ENCODE data around the gene ALG1L2. TPM values are rescaled to one million over a fixed set of nuclear protein-coding genes. Genes with fewer than 3 reads are reported as not detected.
"Not testable (repeated sequence)": the region's sequence is repeated elsewhere in the genome, so short reads cannot be mapped to it uniquely, and the experiment has no call there.

The ALG1L2 gene
- total and polyA plus RNA-seq, 4 experiments from 2014 or later: 1.5 to 2.2 TPM; not detected in 2

- H3K4me3 ChIP-seq (ENCODE audit: low read length in 2 of 2); H3K27ac ChIP-seq (ENCODE audit: low read depth, low read length); H3K27me3 Mint-ChIP-seq; H3K27ac Mint-ChIP-seq; H3K9me3 Mint-ChIP-seq; H3K4me1 Mint-ChIP-seq; intact Hi-C loops (cut with micrococcal nuclease); H3K36me3 Mint-ChIP-seq; CTCF ChIA-PET (ENCODE audit: partially characterized antibody); DNase-seq; H3K36me3 ChIP-seq (ENCODE audit: insufficient read depth, low read length); POLR2A ChIA-PET (ENCODE audit: partially characterized antibody); H3K9me3 ChIP-seq (ENCODE audit: control insufficient read depth in 1 of 2, low read length in 2 of 2); H3K4me3 Mint-ChIP-seq; H3K27me3 ChIP-seq (ENCODE audit: insufficient read depth, low read length); H3K4me1 ChIP-seq (ENCODE audit: insufficient read depth, low read length): not testable (repeated sequence)
These were observed 64.8 kb downstream of the ALG1L2 start for GRCh38 chr3:130146465-130146864.

Other genes starting within 250 kb of the ALG1L2 start
- 10 to 100 TPM; 36.4 to 39.3 TPM for gene TMCC1, start 188.1 kb upstream of the ALG1L2 start, total RNA-seq
- gene TMCC1, start 188.1 kb upstream of the ALG1L2 start, polyA plus RNA-seq: 1 to 10 TPM; 5.1 to 6.2 TPM
- gene TRH, start 107.1 kb upstream of the ALG1L2 start, total RNA-seq: not detected
- gene TRH, start 107.1 kb upstream of the ALG1L2 start, polyA plus RNA-seq: not detected

Measured in CD4-positive, alpha-beta memory T cell (primary cell).